8988T (cell line): Measurements from ENCODE around the gene RBSN.
"Not testable (repeated sequence)": the region's sequence is repeated elsewhere in the genome, so short reads cannot be mapped to it uniquely, and the experiment has no call there.

Experiments used
- DNase-seq: peaks from one replicate; pipeline ENCODE4 v3.0.0; 2011

The RBSN gene

DNA sequence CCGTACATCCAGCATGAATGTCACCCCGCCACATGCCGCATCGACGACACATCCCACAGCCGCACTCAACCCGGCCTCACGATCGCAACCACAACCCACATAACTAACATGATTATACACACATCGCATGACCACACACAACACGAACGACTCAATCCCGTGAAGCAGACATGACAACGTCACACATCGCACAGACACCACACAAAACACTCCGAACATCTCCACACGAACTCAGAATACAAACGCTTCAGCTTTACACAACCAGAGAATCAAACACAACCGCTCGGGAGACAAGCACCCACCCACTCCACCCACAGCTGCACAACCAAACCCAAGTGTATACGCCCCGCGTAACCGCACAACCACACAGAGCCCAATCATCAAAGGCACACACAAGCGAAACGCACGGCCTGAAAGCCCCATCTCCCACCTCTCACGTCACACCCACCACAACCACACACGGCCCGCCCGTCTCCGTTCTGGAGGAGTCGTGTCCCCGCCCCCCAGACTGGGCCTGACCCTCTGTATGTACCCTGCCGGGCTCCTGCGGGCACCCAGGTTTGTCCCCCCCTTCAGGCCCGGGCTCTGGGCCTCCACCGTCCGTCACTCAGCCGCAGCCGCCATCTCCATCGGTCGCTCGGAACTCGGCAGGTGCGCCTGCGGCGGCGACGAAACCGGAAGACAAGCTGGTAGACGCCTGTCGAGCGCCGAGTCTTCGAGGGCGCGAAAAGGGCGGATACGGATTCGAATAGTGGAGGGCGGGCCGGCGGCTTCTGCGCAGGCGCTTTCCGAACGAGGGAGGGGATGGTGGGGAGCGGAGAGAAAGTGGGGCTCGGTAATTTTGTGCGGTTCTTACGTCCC lies at the start of gene RBSN:
TSS of gene RBSN (minus strand) at position 646 of the 861 bp plus-strand sequence. CDS start 3,028 bp downstream, outside the sequence.
- peak; percentile 66 for DNase-seq

GRCh38 chr3:15148614-15149013 lies 49.7 kb upstream of the RBSN start:
- DNase-seq, result peak; percentile 19

GRCh38 chr3:15136885-15137284 lies 37.9 kb upstream of the RBSN start:
- DNase-seq, result not testable (repeated sequence)

- DNase-seq, result not testable (repeated sequence)
Measured at GRCh38 chr3:15134968-15135367, 36.0 kb upstream of the RBSN start.

GRCh38 chr3:15128403-15128802 lies 29.5 kb upstream of the RBSN start:
- DNase-seq, result not testable (repeated sequence)

DNA sequence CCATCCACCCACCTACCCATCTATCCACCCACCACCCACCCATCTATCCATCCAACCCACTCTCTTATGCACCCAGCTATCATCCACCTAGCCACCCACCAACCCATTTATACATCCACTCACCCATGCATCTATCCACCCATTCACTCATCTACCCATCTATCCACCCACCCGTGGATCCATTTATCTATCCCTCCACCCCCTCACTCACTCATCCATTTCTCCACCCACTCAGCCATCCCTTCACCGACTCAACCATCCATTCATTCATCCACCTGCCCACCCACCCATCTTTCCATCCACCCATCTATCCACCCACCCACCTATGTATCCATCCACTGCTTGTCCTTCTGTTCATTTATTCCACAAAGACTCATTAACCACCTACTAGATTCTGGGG lies 28.0 kb upstream of the RBSN start:
- DNase-seq, result not testable (repeated sequence)

DNA sequence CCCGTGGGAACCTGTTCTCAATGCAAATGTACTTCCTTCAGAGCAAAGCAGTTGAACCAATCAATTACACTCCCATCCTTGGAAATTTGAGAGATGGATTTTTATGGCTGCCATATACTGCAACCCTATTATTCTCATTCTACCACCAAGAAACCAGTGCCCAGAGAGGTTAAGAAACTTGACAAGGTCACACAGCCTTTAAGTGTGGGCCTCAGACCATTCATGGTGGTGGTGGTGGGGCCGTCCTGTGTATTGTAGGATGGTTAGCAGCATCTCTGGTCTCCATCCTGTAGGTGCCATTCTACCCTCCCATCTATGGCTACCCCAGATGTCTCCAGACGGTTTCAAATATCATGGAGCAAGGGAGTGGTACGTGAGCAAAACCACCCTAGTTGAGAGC lies 23.4 kb upstream of the RBSN start:
- no peak for DNase-seq

DNA sequence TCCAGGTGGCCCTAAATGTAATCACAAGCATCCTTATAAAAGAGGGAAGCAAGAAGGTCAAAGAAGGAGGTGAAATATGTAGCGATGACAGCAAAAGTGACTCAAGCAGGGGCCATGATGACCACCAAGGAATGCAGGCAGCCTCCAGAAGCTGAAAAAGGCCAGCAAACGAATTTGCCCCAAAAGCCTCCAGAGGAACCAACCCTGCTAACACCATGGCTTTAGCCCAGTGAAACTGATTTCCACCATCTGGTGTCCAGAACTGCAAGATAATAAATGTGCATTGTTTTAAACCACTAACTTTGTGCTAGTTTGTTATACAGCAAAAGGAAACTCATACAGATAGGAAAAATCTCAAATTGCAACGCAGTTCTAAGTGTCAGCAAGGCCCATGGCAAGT lies 23.0 kb upstream of the RBSN start:
- DNase-seq, result no peak

DNA sequence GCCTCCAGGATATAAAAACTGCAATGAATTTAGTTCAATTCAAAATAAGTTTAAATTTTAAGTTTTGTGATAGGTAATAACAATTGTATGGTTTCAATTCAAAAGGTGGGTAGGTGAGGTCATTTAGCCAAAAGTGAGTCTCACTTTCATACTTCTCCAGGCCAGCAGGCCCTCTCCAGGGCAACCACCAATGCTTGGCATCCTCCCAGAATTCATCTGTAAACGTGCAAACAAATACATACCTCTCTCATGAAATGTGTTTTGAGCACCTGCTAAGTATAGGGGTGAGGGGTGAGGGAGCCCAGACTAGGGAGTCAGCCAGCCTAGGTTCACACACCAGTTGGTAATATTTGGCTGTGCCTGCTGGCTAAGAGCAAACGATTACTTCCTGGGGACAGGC lies 22.0 kb upstream of the RBSN start:
- no peak for DNase-seq

DNA sequence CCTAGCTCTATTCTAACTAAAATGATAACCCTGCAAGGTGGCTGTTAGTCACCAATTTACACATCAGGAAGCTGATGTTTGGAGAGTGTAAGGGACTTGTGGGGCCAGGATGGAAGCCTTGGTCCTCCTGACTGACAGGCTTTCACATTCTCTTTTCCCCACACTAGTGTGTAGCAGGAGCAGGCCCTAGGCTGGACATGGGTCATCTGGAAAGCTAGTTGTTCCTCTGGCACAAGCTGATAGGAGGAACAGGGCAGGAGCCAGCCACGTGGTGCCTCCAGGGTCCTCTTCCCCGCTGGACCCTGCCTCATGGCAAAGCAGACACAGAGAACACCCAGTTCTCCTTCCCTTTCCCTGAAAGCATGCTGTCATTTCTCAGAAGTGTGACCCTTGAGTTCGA lies 18.1 kb upstream of the RBSN start:
- no peak for DNase-seq

DNA sequence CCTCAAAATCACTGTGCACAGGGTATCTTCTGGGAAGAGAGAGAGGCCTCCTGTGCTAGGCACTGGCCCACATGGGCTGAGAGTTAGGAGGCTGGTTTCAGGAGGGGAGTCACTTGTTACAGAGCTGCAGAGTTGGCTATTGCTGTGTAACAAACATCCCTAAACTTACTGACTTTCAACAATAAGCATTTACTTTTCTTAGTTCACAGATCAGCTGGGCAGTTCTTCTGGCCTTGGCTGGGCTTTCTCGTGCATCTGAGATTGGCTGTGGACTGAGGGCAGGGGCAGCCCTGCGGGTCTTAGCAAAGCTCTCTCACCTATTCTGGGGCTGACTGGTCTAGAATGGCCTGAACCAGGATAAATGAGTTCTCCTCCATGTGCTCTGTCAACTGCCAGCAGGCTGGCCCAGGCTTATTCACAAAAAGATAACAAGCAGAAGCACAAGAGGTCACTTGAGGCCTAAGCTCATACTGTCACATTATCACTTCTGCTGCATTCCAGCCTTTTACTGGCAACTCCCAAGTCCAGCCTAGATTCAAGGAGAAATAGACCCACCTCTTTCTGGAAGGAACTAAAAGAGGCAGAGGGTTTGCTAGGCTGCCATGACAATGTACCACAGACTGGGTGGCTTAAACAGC lies 17.2 kb upstream of the RBSN start:
- DNase-seq, result no peak

GRCh38 chr3:15114466-15115358 lies 15.8 kb upstream of the RBSN start:
- no peak for DNase-seq

DNA sequence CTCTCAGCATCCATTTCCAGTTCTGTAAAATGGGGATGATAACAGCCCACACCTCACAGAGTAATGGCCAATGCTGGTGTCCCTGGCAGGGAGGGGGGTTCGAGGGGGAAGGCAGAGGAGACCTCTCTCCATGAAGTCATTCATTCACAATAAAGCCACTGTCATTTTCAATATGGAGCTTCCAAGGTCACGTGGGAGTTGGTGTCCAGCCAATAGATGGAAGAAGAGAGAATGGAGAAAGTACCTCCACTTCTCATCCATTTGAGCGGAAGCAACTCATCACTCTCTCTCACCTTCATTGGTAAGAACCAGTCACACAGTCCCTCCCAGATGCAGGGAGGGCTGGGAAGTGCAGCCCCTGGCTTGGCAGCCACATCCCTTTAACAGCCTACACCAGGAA lies 14.9 kb upstream of the RBSN start:
- no peak for DNase-seq

DNA sequence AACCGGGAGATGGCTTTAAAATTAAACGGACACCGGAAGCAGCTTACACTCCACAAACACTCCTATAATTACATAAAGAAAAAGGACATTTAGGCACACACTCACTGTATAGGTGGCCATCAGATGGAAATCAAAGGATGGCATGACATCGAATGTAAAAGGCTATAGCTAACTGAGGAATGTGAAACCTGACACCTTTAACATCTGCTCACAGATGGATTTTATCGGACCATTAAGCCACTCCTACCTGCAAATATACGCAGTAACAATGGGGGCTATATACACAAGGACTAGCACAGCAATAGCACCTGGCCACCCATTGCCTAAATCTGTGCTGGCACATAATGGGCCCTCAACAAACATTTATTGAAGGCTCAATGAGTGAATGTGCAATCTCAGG lies 14.5 kb upstream of the RBSN start:
- no peak for DNase-seq

GRCh38 chr3:15112011-15112410 lies 13.1 kb upstream of the RBSN start:
- DNase-seq, result no peak

- no peak for DNase-seq
Measured at GRCh38 chr3:15110206-15110605, 11.3 kb upstream of the RBSN start.

DNA sequence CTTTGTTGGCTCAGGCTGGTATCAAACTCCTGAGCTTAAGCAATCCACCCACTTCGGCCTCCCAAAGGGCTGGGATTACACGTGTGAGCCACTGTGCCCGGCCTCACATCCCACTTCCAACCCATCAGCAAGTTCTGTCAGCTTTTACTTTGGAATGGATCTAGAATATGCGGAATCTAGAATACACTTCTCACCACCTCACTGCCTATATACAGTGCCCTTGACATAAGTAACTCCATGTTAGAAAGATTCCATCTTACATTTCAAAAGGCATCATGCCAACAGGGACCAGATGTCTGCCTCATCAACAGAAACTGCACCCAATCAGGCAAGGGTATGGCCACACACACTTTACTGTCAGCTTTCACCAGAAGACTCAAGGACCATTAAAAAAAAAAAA lies 9.9 kb upstream of the RBSN start:
- DNase-seq, result no peak

DNA sequence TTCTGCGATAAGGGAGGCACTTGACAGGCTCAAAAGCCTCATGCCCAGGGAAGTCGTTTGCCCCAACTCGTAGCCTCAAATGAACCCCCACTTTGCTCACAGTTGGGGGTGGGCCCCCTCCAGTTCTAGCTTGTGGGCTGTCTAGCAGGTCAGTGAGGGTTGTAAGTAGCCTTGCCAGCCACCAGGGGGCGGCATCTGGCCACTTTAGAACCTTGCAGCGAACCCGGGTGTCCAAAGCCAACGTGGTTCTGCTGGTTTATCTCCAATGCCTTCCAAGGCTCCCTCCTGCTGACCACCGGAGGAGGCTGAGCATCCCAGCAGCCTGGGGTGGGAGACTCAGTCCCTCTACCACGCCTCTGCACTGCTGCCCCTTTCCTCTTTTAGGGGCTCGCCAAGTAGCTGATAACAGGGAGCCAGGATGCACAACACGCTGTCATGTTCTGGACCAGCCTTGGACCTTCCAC lies 9.2 kb upstream of the RBSN start:
- peak; percentile 92 for DNase-seq

DNA sequence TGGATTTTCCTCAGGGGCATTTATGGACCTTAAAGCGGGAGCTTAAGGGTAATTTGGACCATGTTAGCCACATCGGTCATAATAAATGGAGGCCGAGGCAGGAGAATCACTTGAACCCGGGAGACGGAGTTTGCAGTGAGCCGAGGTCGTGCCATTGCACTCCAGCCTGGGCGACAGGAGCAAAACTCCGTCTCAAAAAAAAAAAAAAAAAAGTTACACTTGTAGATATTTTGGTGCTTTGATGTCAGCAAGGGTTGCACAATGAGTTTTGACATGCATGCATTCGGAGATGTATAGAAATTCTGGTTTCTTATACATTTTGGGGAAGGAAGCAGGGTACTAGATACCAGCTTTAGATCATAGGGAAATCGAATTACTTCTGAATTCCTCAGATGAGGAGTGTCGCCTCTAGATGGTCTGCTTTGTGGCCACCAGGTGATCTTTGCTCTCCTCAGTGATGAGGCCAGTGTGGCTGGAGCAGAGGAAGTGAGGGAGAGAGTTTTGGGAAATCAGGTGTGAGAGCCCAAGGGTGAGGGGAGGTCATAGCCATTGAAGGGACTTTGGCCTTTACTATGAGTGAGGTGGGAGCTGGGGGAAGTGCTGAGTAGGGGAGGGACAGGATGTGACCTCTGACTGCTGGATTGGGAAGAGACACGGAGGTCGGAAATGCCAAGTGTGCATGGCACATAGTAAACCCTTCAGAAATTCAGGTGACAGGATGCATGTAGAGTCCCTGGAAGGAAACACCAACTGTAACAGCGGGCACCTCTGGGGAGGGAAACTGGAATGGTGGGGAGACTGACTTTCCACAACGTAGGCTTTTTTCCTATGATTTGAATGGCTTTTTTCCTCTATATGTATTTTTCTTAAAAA lies 8.4 kb upstream of the RBSN start:
- no peak for DNase-seq

GRCh38 chr3:15102836-15103235 lies 3.9 kb upstream of the RBSN start:
- no peak for DNase-seq

GRCh38 chr3:15102256-15102655 lies 3.3 kb upstream of the RBSN start:
- no peak for DNase-seq
